AML-193 (cell line): ENCODE data around the gene FAM24A.
A peak's percentile ranks its signal among the peaks of the same experiment; 100 is the strongest.

ENCODE experiments used
- DNase-seq, 2 experiments: peaks; one replicate each; lab custom pipeline; 2025; lab: John Stamatoyannopoulos, UW

The FAM24A gene

DNA sequence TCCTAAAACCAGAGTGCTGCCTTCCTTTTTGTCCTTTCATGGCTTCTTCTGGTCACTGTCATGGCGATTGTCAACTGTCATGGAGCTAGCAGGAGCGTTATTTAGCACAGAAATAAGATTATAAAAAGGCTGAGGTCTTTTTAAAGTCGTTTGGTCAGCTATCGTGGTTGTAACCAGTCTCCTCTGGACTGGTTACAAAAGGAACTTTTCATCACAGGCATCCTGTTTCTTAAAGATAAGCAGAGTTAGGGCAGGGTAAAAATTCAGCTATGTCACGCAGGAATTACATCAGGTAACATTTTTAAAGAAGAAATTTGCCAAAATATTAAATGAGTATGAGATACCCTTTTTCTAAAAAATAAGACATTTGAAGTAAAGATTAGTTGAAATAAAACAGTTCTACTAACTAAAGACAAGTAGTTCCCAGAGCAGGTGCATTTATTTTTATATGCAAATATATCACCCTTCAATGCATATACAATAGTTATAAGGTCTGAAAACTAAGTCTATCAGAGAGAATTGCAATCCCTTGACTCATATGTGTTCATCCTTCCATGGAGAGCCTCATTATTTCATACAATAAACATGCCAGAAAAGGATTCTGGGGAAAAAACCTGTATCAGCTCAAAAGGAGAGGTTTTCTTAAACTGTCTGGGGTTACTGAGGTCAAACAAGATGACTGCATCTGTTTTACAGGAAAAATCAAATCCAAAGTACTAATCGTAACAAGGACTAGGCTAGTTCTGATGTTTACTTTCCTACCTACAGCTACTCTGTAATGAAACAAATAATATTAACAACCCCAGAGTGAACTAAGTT is 20.9 kb downstream of the FAM24A start:
- DNase-seq = no peak

DNA sequence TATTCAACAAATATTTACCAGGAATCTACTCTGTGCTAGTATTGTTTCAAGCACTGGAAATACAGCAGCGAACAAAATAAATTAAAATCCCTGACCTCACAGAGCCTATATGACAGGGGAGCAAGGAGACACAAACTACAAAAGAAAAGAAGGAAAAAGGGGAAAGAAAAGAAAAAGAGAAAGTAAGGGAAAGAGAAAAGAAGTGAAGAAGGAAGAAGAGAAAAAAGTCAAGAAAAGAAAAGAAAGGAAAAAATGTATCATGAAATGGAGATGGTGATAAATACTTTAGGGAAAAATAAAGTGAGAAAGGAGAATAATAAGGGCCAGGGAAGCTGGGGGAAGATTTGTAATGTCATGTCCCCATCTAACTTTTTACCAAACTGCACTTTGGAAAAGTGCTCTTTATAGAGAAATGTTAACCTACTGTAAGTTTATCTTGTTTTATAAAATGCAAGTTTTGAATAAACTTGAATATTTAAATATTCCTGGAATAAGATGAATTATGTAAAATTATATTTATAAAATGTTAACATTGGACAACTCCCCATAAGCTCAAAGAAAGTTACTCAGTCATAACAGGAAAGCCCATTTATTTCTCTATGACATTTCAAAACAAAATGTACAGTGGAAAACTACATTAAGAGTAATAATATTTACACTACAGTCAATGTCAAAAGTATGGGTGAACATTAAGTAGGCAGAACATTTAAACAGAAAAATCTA is 28.9 kb downstream of the FAM24A start:
- no peak for DNase-seq

DNA sequence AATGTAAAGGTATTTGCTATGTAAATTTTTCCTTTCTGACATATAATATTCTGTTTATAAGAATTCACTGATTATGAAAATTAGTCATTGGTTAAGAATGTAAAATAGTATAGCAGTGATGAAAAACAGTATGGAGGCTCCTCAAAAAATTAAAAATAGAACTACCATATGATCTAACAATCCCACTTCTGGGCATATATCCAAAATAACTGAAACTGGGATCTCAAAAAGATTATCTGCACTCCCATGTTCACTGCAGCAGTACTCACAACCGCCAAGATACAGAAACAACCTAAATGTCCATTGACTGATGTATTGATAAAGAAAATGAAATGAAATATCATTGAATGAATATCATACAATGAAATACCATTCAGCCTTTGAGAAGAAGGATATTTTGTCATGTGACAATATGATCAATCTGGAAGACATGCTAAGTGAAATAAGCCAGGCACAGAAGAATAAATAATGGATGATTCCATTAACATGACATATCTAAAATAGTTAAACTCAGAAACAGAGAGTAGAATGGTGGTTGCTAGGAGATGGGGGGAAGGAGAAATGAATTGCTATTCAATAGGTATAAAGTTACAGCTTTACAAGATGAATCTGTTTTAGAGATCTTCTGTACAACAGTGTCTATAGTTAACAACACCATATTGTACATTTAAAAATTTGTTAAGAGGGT is 29.6 kb downstream of the FAM24A start:
- no peak for DNase-seq

DNA sequence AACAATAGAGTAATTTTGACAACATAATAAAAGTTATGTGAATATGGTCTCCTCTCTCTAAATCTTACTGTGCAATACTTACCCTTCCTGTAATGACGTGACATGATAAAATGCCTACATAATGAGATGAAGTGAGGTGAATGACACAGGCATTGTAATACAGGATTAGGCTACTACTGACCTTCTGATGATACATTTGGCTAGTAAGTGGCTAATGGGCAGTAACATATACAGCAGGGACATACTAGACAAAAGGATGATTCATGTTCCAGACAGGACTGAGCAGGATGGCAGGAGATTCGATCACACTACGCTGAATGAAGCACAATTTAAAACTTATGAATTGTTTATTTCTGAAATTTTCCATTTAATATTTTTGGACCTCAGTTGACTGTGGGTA is 38.9 kb downstream of the FAM24A start:
- DNase-seq = no peak

DNA sequence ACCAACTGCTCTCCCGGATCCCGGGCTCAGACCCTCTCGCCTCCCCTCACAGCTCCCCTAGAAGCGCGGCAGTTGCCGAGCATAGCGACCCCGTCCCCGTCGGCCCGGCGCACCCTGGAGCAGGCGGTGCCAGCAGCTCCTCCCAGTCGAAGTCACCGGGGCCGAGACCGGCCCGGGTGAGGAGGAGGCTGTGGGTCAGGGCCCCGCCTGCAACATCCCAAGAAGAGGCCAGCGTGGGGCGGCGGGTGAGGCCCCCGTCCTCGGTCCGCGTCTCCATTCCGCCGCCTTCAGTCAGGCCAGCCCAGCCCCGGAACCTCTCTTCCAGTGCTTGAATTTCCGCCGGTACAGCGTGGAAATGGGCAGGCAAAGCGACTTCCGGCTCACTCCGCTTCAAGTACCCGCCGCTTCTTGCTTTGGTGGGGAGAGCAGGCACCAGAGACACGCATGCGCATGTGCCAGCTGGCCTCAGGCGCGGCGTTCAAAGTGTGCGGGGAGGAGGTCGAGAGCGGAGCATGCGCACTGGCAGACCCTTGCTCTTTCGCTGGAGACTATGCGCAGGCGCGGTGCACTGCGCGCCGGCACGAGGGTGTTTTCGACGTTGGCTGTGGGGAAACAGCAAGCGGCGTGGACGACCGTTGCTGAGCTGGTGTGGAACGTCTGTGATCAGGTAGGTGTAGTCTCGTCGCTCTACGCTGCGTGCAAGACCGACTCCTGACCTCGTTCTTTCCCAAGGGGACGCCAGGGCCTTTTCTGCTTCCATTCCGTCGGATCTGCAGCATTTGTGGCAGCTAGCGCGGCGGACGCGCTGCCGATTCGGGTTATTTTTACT is 43.7 kb downstream of the FAM24A start, which contains the start of gene C10orf88:
C10orf88 (minus strand) TSS at position 326 of the 829 bp plus-strand sequence; CDS start at position 277, 49 bp downstream.
- peak; percentile 94 to 96 for DNase-seq

DNA sequence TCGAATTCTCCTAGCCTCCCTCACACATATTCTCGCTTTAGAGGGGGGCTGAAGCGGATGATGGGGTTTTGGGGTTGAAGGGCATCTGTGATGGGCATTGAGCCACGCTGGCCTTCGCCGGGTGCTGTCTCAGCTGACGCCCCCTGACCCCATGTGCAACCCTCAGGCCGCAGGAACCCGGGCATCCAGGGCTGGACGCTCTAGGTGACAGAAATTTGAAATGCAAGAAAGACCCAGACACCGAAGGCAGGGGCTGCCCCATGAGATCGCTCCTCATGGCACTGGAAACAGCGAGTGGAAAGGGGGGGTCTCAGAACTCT is 44.3 kb downstream of the FAM24A start:
- DNase-seq = no peak

DNA sequence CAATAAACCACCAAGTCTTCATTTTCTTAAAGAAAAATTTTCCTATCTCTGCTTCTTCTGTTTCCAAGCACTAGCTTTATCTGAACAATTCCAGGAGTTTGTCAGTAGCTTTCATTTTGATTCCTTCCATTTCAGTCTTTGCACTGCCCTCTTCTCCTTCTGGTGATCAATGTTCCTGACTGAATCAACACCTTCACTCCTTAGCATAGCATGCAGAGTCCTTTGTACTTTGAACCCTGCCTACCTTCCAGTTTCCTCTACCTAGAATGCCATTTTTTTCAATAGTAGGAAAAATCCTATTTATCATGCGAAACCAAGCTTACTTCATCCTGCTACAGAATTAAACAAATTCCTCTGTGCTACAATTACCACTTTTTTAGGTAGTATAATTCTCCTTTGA is 45.5 kb downstream of the FAM24A start:
- no peak for DNase-seq

DNA sequence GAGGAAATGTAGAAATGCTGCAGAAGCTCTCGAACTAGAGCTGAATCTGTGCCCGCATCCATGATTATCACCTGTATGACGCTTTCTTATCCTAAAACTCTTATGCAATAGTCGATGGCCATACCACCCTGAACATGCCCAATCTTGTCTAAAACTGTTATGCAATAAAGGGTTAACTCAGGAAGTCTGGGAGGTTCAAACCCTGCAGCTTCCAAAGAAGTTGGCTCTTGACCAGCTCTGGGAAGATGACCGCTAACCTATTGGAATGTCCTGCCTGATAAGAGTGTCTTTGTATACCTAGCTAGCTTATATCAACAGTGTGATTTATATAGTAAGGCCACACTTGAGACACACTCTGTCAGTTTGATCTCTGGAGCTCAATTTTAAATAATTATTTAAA is 47.1 kb downstream of the FAM24A start:
- DNase-seq = no peak

DNA sequence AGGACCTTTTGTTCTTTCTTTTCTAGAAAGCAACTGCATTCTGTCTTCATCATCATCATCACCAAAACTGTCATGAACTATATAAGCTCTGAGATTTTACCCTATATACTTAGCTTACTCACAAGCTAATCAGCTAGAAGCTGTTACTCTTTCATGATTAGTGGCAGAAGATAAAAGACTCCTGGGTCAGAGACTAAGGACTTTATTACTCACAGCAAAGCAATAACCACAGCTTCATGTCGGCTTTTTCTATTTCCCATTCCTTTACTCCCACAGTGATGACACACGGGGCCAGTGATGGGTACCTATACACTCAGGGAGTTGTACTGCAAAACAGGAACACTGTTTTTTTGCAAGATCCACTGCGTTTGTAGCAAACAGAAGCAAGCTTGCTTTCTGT is 52.0 kb downstream of the FAM24A start:
- DNase-seq = no peak
